GM23338 (cell line): ENCODE results near the gene PMM1. TPM values are rescaled to one million over a fixed set of nuclear protein-coding genes. Genes with fewer than 3 reads are reported as not detected.
A peak's percentile ranks its signal among the peaks of the same experiment; 100 is the strongest.

Source experiments
- ATAC-seq: fragments of 200-7000 bp; cut with Tn5 transposase; 3 replicates; pipeline ENCODE4 v1.9.1; 2020
- DNase-seq: peaks from one replicate; pipeline ENCODE4 v3.0.0-alpha.2; 2015; ENCODE audit warnings: low spot score
- H2AFZ ChIP-seq: fragments of 200-600 bp; sonication (generic); 2 replicates; pipeline ENCODE4 v1.8.0; 2016; ENCODE audit warnings: antibody characterized with exemption, mild to moderate bottlenecking, moderate library complexity
- H3F3A ChIP-seq: fragments of 200-600 bp; sonication (generic); replicated peaks from 2 replicates; pipeline ENCODE4 v1.8.0; 2017; ENCODE audit warnings: antibody characterized with exemption, mixed run types, low read depth
- H3K27ac ChIP-seq: fragments of 200-600 bp; sonication (generic); 2 replicates; pipeline ENCODE4 v1.6.1; 2016; ENCODE audit warnings: low read depth
- H3K27me3 ChIP-seq: fragments of 200-600 bp; sonication (generic); 2 replicates; pipeline ENCODE4 v1.8.0; 2016; ENCODE audit warnings: mild to moderate bottlenecking, mixed run types, moderate library complexity; ENCODE audit not compliant: insufficient read depth
- H3K36me3 ChIP-seq: fragments of 200-600 bp; sonication (generic); 2 replicates; pipeline ENCODE4 v1.8.0; 2016; ENCODE audit warnings: mild to moderate bottlenecking; ENCODE audit not compliant: insufficient read depth
- H3K4me1 ChIP-seq: fragments of 200-600 bp; sonication (generic); 2 replicates; pipeline ENCODE4 v1.8.0; 2016; ENCODE audit warnings: mild to moderate bottlenecking, moderate library complexity; ENCODE audit not compliant: insufficient read depth
- H3K4me2 ChIP-seq: fragments of 200-600 bp; sonication (generic); 2 replicates; pipeline ENCODE4 v1.7.1; 2017; ENCODE audit warnings: mixed run types
- H3K4me3 ChIP-seq: fragments of 200-600 bp; sonication (generic); 2 replicates; pipeline ENCODE4 v1.6.1; 2016; ENCODE audit warnings: mixed run types
- H3K79me2 ChIP-seq: fragments of 200-600 bp; sonication (generic); replicated peaks from 2 replicates; pipeline ENCODE4 v1.8.0; 2017; ENCODE audit warnings: mild to moderate bottlenecking; ENCODE audit not compliant: insufficient read depth
- H3K9me2 ChIP-seq: fragments of 200-600 bp; sonication (generic); 2 replicates; pipeline ENCODE4 v1.8.0; 2017; ENCODE audit not compliant: insufficient read depth
- H4K20me1 ChIP-seq: fragments of 200-600 bp; sonication (generic); replicated peaks from 2 replicates; pipeline ENCODE4 v1.8.0; 2017; ENCODE audit warnings: mild to moderate bottlenecking; ENCODE audit not compliant: insufficient read depth
- H3K27ac Mint-ChIP-seq: 2 replicates; pipeline ENCODE4 v1.8.0; 2020; ENCODE audit warnings: inconsistent platforms, mild to moderate bottlenecking, moderate library complexity, mixed read lengths
- H3K27me3 Mint-ChIP-seq: 3 replicates; pipeline ENCODE4 v1.8.0; 2022; ENCODE audit warnings: low read depth, mild to moderate bottlenecking, moderate library complexity, mixed read lengths, inconsistent platforms; ENCODE audit not compliant: insufficient read depth, poor library complexity
- H3K36me3 Mint-ChIP-seq: 3 replicates; pipeline ENCODE4 v1.8.0; 2021; ENCODE audit warnings: low read depth, mild to moderate bottlenecking, inconsistent platforms, moderate library complexity, mixed read lengths
- H3K4me1 Mint-ChIP-seq: 3 replicates; pipeline ENCODE4 v1.8.0; 2020; ENCODE audit warnings: mild to moderate bottlenecking, inconsistent platforms, mixed read lengths
- H3K4me3 Mint-ChIP-seq: 3 replicates; pipeline ENCODE4 v1.8.0; 2021; ENCODE audit warnings: moderate library complexity, mild to moderate bottlenecking, inconsistent platforms, mixed read lengths
- H3K9me3 Mint-ChIP-seq: 3 replicates; pipeline ENCODE4 v1.8.0; 2020; ENCODE audit warnings: moderate library complexity, mild to moderate bottlenecking, inconsistent platforms, mixed read lengths
- CREB1 ChIP-seq: fragments of 250-450 bp; sonication (Bioruptor Pico); IDR thresholded peaks from 2 replicates; pipeline ENCODE4 v1.5.0; 2020; ENCODE audit warnings: low read depth, mild to moderate bottlenecking, moderate library complexity
- CTCF ChIP-seq, 2 experiments: fragments of 200-600 bp in 1 of 2; sonication (generic) in 1 of 2; conservative IDR thresholded peaks; 2 replicates each; pipeline versions ENCODE4 v1.5.1 to v1.6.1; 2016 to 2017; ENCODE audit warnings: antibody characterized with exemption in 2 of 2, low read depth in 2 of 2, mild to moderate bottlenecking in 2 of 2, moderate library complexity in 1 of 2
- ETS1 ChIP-seq: IDR thresholded peaks from 2 replicates; pipeline ENCODE4 v1.6.1; 2016; ENCODE audit warnings: antibody characterized with exemption
- EZH2 ChIP-seq: fragments of 200-600 bp; sonication (generic); IDR thresholded peaks from one replicate; pipeline ENCODE4 v1.8.0; 2017; ENCODE audit warnings: antibody characterized with exemption, mild to moderate bottlenecking, low read depth; ENCODE audit not compliant: unreplicated experiment
- JUNB ChIP-seq: IDR thresholded peaks from one replicate; pipeline ENCODE4 v1.6.1; 2016; ENCODE audit warnings: antibody characterized with exemption; ENCODE audit not compliant: unreplicated experiment
- NANOG ChIP-seq: IDR thresholded peaks from 2 replicates; pipeline ENCODE4 v1.6.1; 2016; ENCODE audit warnings: antibody characterized with exemption, borderline replicate concordance
- POLR2AphosphoS5 ChIP-seq: IDR thresholded peaks from 2 replicates; pipeline ENCODE4 v1.6.1; 2016; ENCODE audit warnings: antibody characterized with exemption, low read depth
- REST ChIP-seq: IDR thresholded peaks from one replicate; pipeline ENCODE4 v1.6.1; 2018; ENCODE audit warnings: antibody characterized with exemption; ENCODE audit not compliant: unreplicated experiment
- ZNF114 ChIP-seq: fragments of 250-450 bp; sonication (Bioruptor Pico); IDR thresholded peaks from 2 replicates; pipeline ENCODE4 v1.5.0; 2020; ENCODE audit warnings: mild to moderate bottlenecking, moderate library complexity
- ZNF331 ChIP-seq: fragments of 250-450 bp; sonication (Bioruptor Pico); IDR thresholded peaks from 2 replicates; pipeline ENCODE4 v1.5.0; 2020; ENCODE audit warnings: low read depth, mild to moderate bottlenecking, moderate library complexity
- ZNF462 ChIP-seq: fragments of 250-450 bp; sonication (Bioruptor Pico); IDR thresholded peaks from 2 replicates; pipeline ENCODE4 v1.5.0; 2020; ENCODE audit warnings: mild to moderate bottlenecking, moderate library complexity
- polyA plus RNA-seq: library from polyadenylated mRNA; unstranded; fragments of >200 nt; fragmentation: Nextera tagmentation; extraction: Ambion mirVana; gene quantifications from 2 replicates; pipeline ENCODE4 v1.2.1, GENCODE V29; 2016
- total RNA-seq: library from RNA; depleted of rRNA; stranded (reverse); fragments of >200 nt; shearing (Covaris generic); gene quantifications from 2 replicates; pipeline ENCODE4 v1.2.3, GENCODE V29; 2014

PMM1 gene
- total and polyA plus RNA-seq, 2 experiments from 2014 or later = 8.7 to 9.9 TPM

- no peak for TF ChIP-seq ETS1
- TF ChIP-seq ZNF331 = no peak
Measured at GRCh38 chr22:41567512-41567768, 22.2 kb downstream of the PMM1 start (continued).

- H3K27ac Mint-ChIP-seq = peak overlapping the region; percentile 56; the same call in 1 of the 2 replicates
- no peak overlapping the region for H2AFZ ChIP-seq
- H3F3A ChIP-seq = no peaks in the 10 kb centered on the region
- H3K4me3 ChIP-seq = no peak overlapping the region
- H3K27me3 ChIP-seq = no peaks in the 10 kb centered on the region
- H3K27ac ChIP-seq = no peak overlapping the region
- H3K36me3 Mint-ChIP-seq = no peaks in the 10 kb centered on the region
- no peak overlapping the region for H3K4me3 Mint-ChIP-seq
- no peaks in the 10 kb centered on the region for H3K9me2 ChIP-seq
- no peaks in the 10 kb centered on the region for H4K20me1 ChIP-seq
- no peaks in the 10 kb centered on the region for H3K9me3 Mint-ChIP-seq
- H3K4me1 ChIP-seq = peaks cover 26% of the 10 kb centered on the region
- ATAC-seq (no peak), DNase-seq (no peak)
- peaks cover 28% of the 10 kb centered on the region for H3K4me1 Mint-ChIP-seq
- H3K4me2 ChIP-seq = no peak overlapping the region
- no peaks in the 10 kb centered on the region for H3K79me2 ChIP-seq
- H3K36me3 ChIP-seq = no peaks in the 10 kb centered on the region
- peaks cover 15% of the 10 kb centered on the region for H3K27me3 Mint-ChIP-seq
- TF ChIP-seq NANOG = no peak
- no peak for TF ChIP-seq CREB1 (CRISPR knock-in tag)
- no peak for TF ChIP-seq ZNF462 (CRISPR knock-in tag)
- TF ChIP-seq ZNF331 = no peak
- TF ChIP-seq EZH2 = no peak
- TF ChIP-seq CTCF (conservative IDR thresholded peaks at IDR 0.05; ENCODE audit: low read depth in 2 of 2) = no peak
- no peak for TF ChIP-seq POLR2AphosphoS5
- TF ChIP-seq JUNB = no peak
- TF ChIP-seq ETS1 = no peak
- TF ChIP-seq ZNF114 (CRISPR knock-in tag) = no peak
- no peak for TF ChIP-seq REST
Measured at GRCh38 chr22:41565403-41566054, 24.1 kb downstream of the PMM1 start.
